BLaER1 (cell line): Measurements from ENCODE around the gene CTPS2.
A peak's percentile ranks its signal among the peaks of the same experiment; 100 is the strongest.
"Not testable (repeated sequence)": the region's sequence is repeated elsewhere in the genome, so short reads cannot be mapped to it uniquely, and the experiment has no call there.

Experiments used
- H3K27ac ChIP-seq: shearing (Covaris generic); formaldehyde crosslinking; 2 replicates; pipeline ENCODE4 v1.8.1; 2022
- H3K27me3 ChIP-seq: shearing (Covaris generic); formaldehyde crosslinking; 2 replicates; pipeline ENCODE4 v1.8.1; 2022
- H3K36me3 ChIP-seq: shearing (Covaris generic); formaldehyde crosslinking; 2 replicates; pipeline ENCODE4 v1.8.1; 2022
- H3K4me1 ChIP-seq: shearing (Covaris generic); formaldehyde crosslinking; 2 replicates; pipeline ENCODE4 v1.8.1; 2022
- H3K4me2 ChIP-seq: shearing (Covaris generic); formaldehyde crosslinking; 2 replicates; pipeline ENCODE4 v1.8.1; 2022
- H3K4me3 ChIP-seq: shearing (Covaris generic); formaldehyde crosslinking; 2 replicates; pipeline ENCODE4 v1.8.1; 2022
- H3K9ac ChIP-seq: shearing (Covaris generic); formaldehyde crosslinking; 2 replicates; pipeline ENCODE4 v1.8.1; 2022
- H3K9me3 ChIP-seq: shearing (Covaris generic); formaldehyde crosslinking; 2 replicates; pipeline ENCODE4 v1.8.1; 2022
- H4K20me1 ChIP-seq: shearing (Covaris generic); formaldehyde crosslinking; 2 replicates; pipeline ENCODE4 v1.8.1; 2022
- Cebpa-rat ChIP-seq: shearing (Covaris generic); IDR thresholded peaks from 2 replicates; pipeline ENCODE4 v1.8.1; 2022

CTPS2 gene

DNA sequence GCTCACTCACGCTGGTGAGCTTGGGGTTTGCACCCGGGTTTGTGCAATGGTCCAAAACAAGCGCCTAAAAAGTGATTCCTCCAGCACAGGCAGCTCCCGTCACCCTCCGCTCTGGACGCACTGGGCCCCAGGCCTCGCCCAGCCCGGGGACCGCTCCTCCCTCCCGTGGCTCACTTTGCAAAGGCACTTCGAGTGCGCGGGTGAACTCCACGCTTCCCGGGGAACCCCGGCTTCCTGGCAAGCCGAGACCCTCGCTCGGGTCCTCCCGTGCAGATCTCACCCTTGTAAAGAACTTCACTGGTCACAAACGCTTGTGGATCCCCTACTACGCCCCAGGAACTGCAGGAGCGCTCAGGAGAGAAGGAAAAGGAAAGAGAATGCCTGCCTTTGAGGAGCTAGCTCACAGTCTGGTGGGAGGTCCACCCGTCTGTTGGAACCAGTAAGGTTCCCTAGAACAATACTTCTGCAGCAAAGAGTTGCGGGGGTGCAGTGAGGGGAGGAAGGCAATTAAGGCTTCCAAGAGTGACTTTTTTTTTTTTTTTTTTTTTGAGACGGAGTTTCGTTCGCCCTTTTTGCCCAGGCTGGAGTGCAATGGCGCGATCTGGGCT is at the start of gene CTPS2:
Gene CTPS2 (minus strand): TSS at position 122 of the 608 bp plus-strand sequence. CDS start 9,767 bp downstream, outside the sequence.
- TF ChIP-seq Cebpa-rat, result no peak
- Histone ChIP-seq H3K9ac (peak within 1 kb of the TSS; percentile 87), H3K4me1 (peaks cover 11% of the 10 kb centered on the region; the same call in 1 of the 2 replicates), H4K20me1 (no peaks in the 10 kb centered on the region; the same call in 1 of the 2 replicates), H3K4me3 (peak within 1 kb of the TSS; percentile 79), H3K9me3 (no peaks in the 10 kb centered on the region), H3K27me3 (peaks cover 53% of the 10 kb centered on the region), H3K27ac (peak within 1 kb of the TSS; percentile 89), H3K4me2 (peak within 1 kb of the TSS; percentile 68), H3K36me3 (peaks cover 2% of the 10 kb centered on the region; the same call in 1 of the 2 replicates)

GRCh38 chrX:16761500-16761899 is 49.0 kb upstream of the CTPS2 start:
- Histone ChIP-seq H3K36me3 (peaks cover 32% of the 10 kb centered on the region), H3K27me3 (peaks cover 40% of the 10 kb centered on the region)
- H3K4me2 ChIP-seq, H3K9ac ChIP-seq, H4K20me1 ChIP-seq, H3K4me3 ChIP-seq, H3K4me1 ChIP-seq, H3K27ac ChIP-seq, H3K9me3 ChIP-seq: not testable (repeated sequence)

DNA sequence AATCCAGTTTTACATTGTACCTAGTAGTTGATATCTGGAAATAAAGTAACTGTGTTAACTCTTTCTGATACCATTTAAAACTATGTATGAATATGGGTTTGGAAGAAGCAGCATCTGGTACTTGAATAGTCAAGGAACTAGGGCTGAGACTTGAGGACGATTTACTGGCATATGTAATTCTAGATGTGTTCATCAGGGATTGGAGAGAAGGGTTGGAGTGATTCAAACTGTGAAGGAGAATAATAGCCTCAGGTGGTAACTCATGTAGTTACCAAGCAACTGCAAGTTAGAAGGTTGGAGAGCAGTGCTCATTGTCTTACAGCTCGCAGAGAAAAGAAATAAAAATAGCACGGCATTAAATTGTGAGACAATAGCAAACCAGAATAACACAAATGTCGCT is 44.3 kb upstream of the CTPS2 start:
- peaks cover 59% of the 10 kb centered on the region for H3K36me3 ChIP-seq
- H3K4me3 ChIP-seq, result no peak overlapping the region
- H4K20me1 ChIP-seq, result peaks cover 10% of the 10 kb centered on the region; the same call in 1 of the 2 replicates
- peaks cover 50% of the 10 kb centered on the region for H3K27me3 ChIP-seq
- no peak overlapping the region for H3K9ac ChIP-seq
- no peaks in the 10 kb centered on the region for H3K4me1 ChIP-seq
- H3K4me2 ChIP-seq, result no peak overlapping the region
- no peak for TF ChIP-seq Cebpa-rat
- H3K27ac ChIP-seq, result no peak overlapping the region
- no peaks in the 10 kb centered on the region for H3K9me3 ChIP-seq

DNA sequence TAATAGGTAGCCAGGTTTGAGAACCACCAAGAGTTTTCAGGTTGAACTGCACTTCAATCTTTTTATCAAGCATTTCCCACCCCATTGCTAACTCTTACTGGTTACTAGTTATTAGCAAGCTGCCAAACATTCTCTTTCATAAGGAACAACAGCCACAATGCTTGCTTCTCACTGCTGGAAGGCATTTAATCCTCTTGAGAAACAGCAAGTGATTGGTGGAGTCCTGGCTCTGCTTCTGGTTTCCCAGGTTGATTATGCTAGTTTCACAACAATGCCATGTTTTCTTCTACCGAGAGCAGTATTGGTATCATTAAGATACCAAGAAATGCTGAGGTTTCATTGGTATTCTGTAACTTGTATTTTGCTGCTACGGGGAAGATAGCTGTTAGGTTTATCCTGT is 41.5 kb upstream of the CTPS2 start:
- no peak for TF ChIP-seq Cebpa-rat
- Histone ChIP-seq H4K20me1 (peaks cover 10% of the 10 kb centered on the region; the same call in 1 of the 2 replicates), H3K4me3 (no peak overlapping the region), H3K27me3 (peaks cover 31% of the 10 kb centered on the region), H3K4me1 (no peaks in the 10 kb centered on the region), H3K9me3 (no peaks in the 10 kb centered on the region), H3K27ac (no peak overlapping the region), H3K9ac (no peak overlapping the region), H3K36me3 (peaks cover 69% of the 10 kb centered on the region), H3K4me2 (no peak overlapping the region)

GRCh38 chrX:16750136-16750535 is 37.7 kb upstream of the CTPS2 start:
- Histone ChIP-seq H3K27ac (no peak overlapping the region), H3K4me1 (no peaks in the 10 kb centered on the region), H3K9ac (no peak overlapping the region), H3K9me3 (no peaks in the 10 kb centered on the region), H3K27me3 (peaks cover 17% of the 10 kb centered on the region; the same call in 1 of the 2 replicates), H3K36me3 (peaks cover 55% of the 10 kb centered on the region), H4K20me1 (peaks cover 13% of the 10 kb centered on the region; the same call in 1 of the 2 replicates), H3K4me2 (no peak overlapping the region), H3K4me3 (no peak overlapping the region)
- no peak for TF ChIP-seq Cebpa-rat

GRCh38 chrX:16748425-16748824 is 36.0 kb upstream of the CTPS2 start:
- H3K4me3 ChIP-seq, result no peak overlapping the region
- H3K9ac ChIP-seq, result no peak overlapping the region
- H3K27ac ChIP-seq, result no peak overlapping the region
- H4K20me1 ChIP-seq, result peaks cover 11% of the 10 kb centered on the region; the same call in 1 of the 2 replicates
- no peak for TF ChIP-seq Cebpa-rat
- H3K9me3 ChIP-seq, result no peaks in the 10 kb centered on the region
- no peak overlapping the region for H3K4me2 ChIP-seq
- no peaks in the 10 kb centered on the region for H3K4me1 ChIP-seq
- H3K36me3 ChIP-seq, result peaks cover 55% of the 10 kb centered on the region
- peaks cover 18% of the 10 kb centered on the region; the same call in 1 of the 2 replicates for H3K27me3 ChIP-seq

GRCh38 chrX:16745659-16746058 is 33.2 kb upstream of the CTPS2 start:
- Histone ChIP-seq H4K20me1 (peaks cover 10% of the 10 kb centered on the region; the same call in 1 of the 2 replicates), H3K36me3 (peaks cover 68% of the 10 kb centered on the region), H3K4me1 (no peaks in the 10 kb centered on the region), H3K27me3 (peaks cover 24% of the 10 kb centered on the region), H3K27ac (no peak overlapping the region), H3K9me3 (no peaks in the 10 kb centered on the region), H3K9ac (no peak overlapping the region), H3K4me3 (no peak overlapping the region), H3K4me2 (no peak overlapping the region)
- no peak for TF ChIP-seq Cebpa-rat

DNA sequence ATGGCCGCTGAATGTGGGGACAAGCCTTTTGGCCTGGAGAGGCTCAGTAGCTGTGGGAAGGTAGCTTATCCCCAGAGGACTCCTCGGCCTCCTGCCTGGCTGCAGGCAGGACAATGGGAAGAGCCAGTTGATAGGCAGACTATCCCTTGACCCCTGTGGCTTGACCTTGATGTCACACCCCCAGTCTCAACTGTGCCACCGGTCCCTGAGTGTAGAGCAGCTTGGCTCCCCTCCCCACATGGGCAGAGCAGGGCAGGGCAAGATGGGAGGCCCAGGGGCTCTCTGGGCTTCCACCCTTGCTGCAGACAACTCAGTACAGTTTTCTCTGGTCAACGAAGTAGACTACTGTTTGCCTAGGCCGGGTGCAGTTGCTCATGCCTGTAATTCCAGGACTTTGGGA is 32.6 kb upstream of the CTPS2 start:
- Histone ChIP-seq H3K27ac (no peak overlapping the region), H3K9ac (no peak overlapping the region), H3K27me3 (peaks cover 25% of the 10 kb centered on the region), H4K20me1 (peaks cover 10% of the 10 kb centered on the region; the same call in 1 of the 2 replicates), H3K4me3 (no peak overlapping the region), H3K36me3 (peaks cover 63% of the 10 kb centered on the region), H3K9me3 (no peaks in the 10 kb centered on the region), H3K4me1 (no peaks in the 10 kb centered on the region), H3K4me2 (no peak overlapping the region)
- TF ChIP-seq Cebpa-rat, result no peak

DNA sequence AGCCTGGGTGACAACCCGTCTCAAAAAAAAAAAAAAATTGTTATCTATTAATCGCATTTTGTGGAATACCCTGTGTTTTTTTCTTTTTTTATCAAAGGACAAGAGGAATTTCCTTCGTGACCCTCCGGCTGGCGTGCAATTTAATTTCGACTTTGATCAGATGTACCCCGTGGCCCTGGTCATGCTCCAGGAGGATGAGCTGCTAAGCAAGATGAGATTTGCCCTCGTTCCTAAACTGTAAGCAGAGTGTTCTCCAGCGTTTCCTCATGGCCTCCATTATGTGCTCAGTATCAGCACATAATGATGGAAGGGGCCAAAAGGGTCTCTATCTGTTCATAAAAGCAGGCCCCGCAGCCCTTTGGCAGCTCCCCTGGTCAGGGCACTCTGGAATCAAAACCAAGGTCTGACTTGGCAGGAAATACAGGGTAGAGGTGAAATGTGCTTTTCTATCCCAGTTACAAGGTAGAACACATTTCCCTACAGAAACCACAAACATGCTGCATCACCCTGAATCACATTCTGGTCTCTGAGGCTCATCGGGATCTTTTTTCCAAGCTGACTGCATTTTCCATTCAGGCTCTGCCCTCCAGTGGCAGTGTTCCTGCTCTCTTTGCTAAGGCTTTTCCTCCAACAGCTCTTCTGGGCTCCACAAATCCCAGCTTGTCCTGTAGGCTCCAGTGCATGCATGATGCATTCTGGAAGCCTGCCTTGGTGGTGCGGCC is 31.3 kb upstream of the CTPS2 start:
- Histone ChIP-seq H3K4me2 (no peak overlapping the region), H3K9me3 (no peaks in the 10 kb centered on the region), H4K20me1 (peaks cover 11% of the 10 kb centered on the region; the same call in 1 of the 2 replicates), H3K27ac (no peak overlapping the region), H3K4me1 (no peaks in the 10 kb centered on the region), H3K27me3 (peaks cover 35% of the 10 kb centered on the region), H3K4me3 (no peak overlapping the region), H3K36me3 (peaks cover 52% of the 10 kb centered on the region), H3K9ac (no peak overlapping the region)
- TF ChIP-seq Cebpa-rat, result no peak

GRCh38 chrX:16739574-16739973 is 27.1 kb upstream of the CTPS2 start:
- Histone ChIP-seq H3K9me3 (no peaks in the 10 kb centered on the region), H3K27me3 (peaks cover 66% of the 10 kb centered on the region), H3K4me2 (no peak overlapping the region), H3K36me3 (peaks cover 65% of the 10 kb centered on the region), H3K9ac (no peak overlapping the region), H3K4me1 (no peaks in the 10 kb centered on the region), H3K27ac (no peak overlapping the region), H4K20me1 (peaks cover 16% of the 10 kb centered on the region; the same call in 1 of the 2 replicates), H3K4me3 (no peak overlapping the region)
- TF ChIP-seq Cebpa-rat, result no peak
